H1 (cell line): ENCODE measurements around the gene JAG2. TPM values are rescaled to one million over a fixed set of nuclear protein-coding genes. Genes with fewer than 3 reads are reported as not detected.

Experiments used
- ASH2L ChIP-seq: fragments of 200-600, 300-600 bp; sonication (generic); IDR thresholded peaks from one replicate; pipeline ENCODE4 v1.7.1; 2017; ENCODE audit warnings: low read length
- BACH1 ChIP-seq: IDR thresholded peaks from 2 replicates; pipeline ENCODE4 v1.6.1; 2012; ENCODE audit warnings: low read length, improper control_type of control experiment
- CBX5 ChIP-seq: fragments of 300-800, 300-1000 bp; sonication (generic); IDR thresholded peaks from 2 replicates; pipeline ENCODE4 v1.7.1; 2016; ENCODE audit warnings: antibody characterized with exemption, low read length, low read depth
- CEBPB ChIP-seq: IDR thresholded peaks from 2 replicates; pipeline ENCODE4 v1.6.1; 2012; ENCODE audit warnings: low read depth, low read length
- CHD7 ChIP-seq: fragments of 300-600 bp; sonication (generic); IDR thresholded peaks from 2 replicates; pipeline ENCODE4 v1.7.1; 2012; ENCODE audit warnings: low read length, moderate library complexity, mild to moderate bottlenecking, inconsistent platforms; ENCODE audit not compliant: insufficient replicate concordance
- EGR1 ChIP-seq: IDR thresholded peaks from 2 replicates; pipeline ENCODE4 v1.6.1; 2011; ENCODE audit warnings: low read depth, low read length, borderline replicate concordance
- KDM1A ChIP-seq: fragments of 200-600, 300-600 bp; sonication (generic); IDR thresholded peaks from 2 replicates; pipeline ENCODE4 v1.7.1; 2016; ENCODE audit warnings: mild to moderate bottlenecking, low read length, borderline replicate concordance
- SRF ChIP-seq: IDR thresholded peaks from 2 replicates; pipeline ENCODE4 v1.6.1; 2011; ENCODE audit warnings: mild to moderate bottlenecking, low read depth, low read length, moderate library complexity
- YY1 ChIP-seq: IDR thresholded peaks from 2 replicates; pipeline ENCODE4 v1.6.1; 2011; ENCODE audit warnings: low read depth, mild to moderate bottlenecking, low read length
- polyA plus RNA-seq, 7 experiments: library from polyadenylated mRNA; depleted of rRNA in 3 of 7; stranded (reverse) in 5 of 7; unstranded in 2 of 7; fragments of >200 nt in 5 of 7; fragments of 200-250 nt in 2 of 7; gene quantifications; 1 replicate in 5 of 7; 2 replicates in 1 of 7; 4 replicates in 1 of 7; pipeline versions ENCODE4 v1.2.1 to v1.2.3, GENCODE V29; 2011 to 2013; ENCODE audit warnings: missing spikeins in 2 of 7, mixed read lengths in 2 of 7
- total RNA-seq: library from RNA; stranded (reverse); fragmentation: NEBNext Ultra II Directional; extraction: Animal tissue kit (Norgen Biotek cat#: 25700); gene quantifications from 2 replicates; pipeline ENCODE4 v1.2.1, GENCODE V29; 2021

Gene JAG2
- total and polyA plus RNA-seq, 2 of the 8 experiments (the other 6 are each of a cell fraction or from before 2014, with no cell fraction given) = 2.8 to 6.2 TPM

GRCh38 chr14:105158794-105159193 is 9.8 kb downstream of the JAG2 start (continued):
- TF ChIP-seq CHD7 (no peak), ASH2L (no peak), CBX5 (no peak), SRF (no peak), CEBPB (no peak), YY1 (no peak), BACH1 (no peak), KDM1A (no peak), EGR1 (no peak)
